SH-SY5Y (cell line): ENCODE measurements around the gene TGFBR3.

Experiments used
- GATA2 ChIP-seq: IDR thresholded peaks from 2 replicates; pipeline ENCODE4 v1.6.1; 2011; ENCODE audit warnings: mild to moderate bottlenecking, low read depth, low read length
- GATA3 ChIP-seq: IDR thresholded peaks from 2 replicates; pipeline ENCODE4 v1.6.1; 2011; ENCODE audit warnings: low read depth, mild to moderate bottlenecking, low read length, moderate library complexity

Gene TGFBR3

GRCh38 chr1:91872000-91872399 lies 14.0 kb downstream of the TGFBR3 start:
- TF ChIP-seq GATA2 (no peak), GATA3 (no peak)

- TF ChIP-seq GATA3 (no peak), GATA2 (no peak)
These were observed 15.6 kb downstream of the TGFBR3 start for GRCh38 chr1:91870322-91870721.

GRCh38 chr1:91866425-91866824 lies 19.5 kb downstream of the TGFBR3 start:
- TF ChIP-seq GATA3 (no peak), GATA2 (no peak)

- TF ChIP-seq GATA2 (no peak), GATA3 (no peak)
These were observed 21.8 kb downstream of the TGFBR3 start for GRCh38 chr1:91864017-91864700.

DNA sequence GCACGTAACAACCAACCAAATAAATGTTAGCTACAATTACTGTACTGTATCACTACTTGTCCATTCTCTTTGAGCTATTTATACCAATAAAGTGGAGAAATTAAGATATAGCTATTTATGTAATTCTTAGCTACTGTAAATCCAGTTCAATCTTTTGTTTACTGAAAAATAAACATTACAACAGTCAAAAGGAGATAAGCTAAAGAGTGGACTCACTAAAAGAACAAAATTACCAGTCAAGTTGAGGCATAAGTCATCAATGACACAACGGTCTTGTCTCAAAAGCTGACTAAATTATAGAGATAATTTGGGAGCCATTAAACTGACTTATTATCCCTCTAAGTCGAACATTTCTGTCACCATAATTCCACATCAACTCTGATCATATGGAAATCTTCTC lies 22.5 kb downstream of the TGFBR3 start:
- no peak for TF ChIP-seq GATA2
- TF ChIP-seq GATA3 = no peak

DNA sequence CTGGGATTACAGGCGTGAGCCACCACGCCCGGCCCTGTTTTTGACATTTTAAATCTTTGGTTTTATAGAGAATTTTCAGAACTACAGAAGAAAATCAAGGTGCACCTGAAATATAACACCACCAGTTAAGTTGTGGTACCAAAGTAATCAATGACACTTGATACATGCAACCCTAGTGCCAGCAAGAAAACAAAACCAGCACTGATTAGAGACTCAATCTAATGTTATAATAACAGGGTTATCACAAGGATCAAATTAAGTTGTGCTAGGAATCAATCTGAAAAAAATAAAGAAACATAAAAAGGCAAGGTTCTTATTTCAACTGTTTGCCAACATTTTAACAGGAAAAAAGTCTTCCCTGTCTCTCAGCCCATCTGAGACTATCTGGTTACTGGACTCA lies 23.8 kb downstream of the TGFBR3 start:
- no peak for TF ChIP-seq GATA2
- TF ChIP-seq GATA3 = no peak

- no peak for TF ChIP-seq GATA2
- TF ChIP-seq GATA3 = no peak
These were observed 28.3 kb downstream of the TGFBR3 start for GRCh38 chr1:91857557-91858239.

DNA sequence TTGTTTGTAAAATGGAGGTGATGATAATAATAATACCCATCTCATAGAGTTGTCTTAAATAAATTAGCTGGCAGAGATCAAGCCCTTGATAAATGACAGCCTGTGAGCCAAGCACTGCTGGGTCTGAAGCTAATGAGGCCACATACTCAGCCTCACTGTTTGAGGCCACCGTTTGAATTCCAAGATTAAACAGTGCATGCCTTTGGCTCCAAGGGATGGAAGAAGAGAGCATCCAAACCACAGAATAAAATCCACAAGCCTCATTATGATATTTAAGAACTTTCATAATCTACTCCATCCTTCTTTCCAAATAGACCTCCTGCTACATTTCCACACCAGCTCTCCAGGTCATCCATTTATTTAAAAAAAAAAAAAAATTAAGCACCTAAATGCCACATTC lies 29.0 kb downstream of the TGFBR3 start:
- TF ChIP-seq GATA2 = no peak

DNA sequence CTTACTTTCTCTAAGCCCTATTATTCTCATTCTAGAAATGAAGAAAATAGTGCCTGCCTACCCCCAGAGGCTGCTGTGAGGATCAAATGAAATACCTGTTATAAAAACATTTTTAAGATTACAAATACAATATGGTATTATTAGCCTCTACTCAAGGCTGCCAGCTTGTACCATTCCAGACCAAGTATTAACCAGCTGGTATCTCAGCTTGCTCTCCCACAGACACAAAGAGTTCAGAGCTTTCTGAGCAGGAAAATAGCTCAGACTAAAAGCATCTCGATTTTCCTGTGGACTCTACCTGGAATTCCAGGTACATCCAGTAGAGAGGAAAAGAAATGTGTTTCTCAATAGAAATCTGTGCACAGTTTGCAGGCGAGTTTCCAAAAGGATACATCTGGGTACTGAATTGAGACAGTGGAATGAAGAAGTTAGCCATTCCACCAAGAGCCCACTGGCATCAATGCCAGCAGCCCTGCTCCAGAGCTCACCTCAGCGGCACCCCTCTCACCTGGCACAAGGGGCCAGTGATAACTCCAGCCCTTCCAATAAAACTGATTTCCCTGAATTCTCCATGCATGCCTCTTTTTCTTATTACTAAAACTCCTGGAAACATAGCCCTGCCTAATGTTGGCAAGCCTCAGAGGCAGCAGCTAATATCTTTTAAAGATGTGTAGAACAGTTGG lies 31.0 kb downstream of the TGFBR3 start:
- no peak for TF ChIP-seq GATA3
- no peak for TF ChIP-seq GATA2

- TF ChIP-seq GATA2 = no peak
- no peak for TF ChIP-seq GATA3
These were observed 32.6 kb downstream of the TGFBR3 start for GRCh38 chr1:91853397-91853796.

DNA sequence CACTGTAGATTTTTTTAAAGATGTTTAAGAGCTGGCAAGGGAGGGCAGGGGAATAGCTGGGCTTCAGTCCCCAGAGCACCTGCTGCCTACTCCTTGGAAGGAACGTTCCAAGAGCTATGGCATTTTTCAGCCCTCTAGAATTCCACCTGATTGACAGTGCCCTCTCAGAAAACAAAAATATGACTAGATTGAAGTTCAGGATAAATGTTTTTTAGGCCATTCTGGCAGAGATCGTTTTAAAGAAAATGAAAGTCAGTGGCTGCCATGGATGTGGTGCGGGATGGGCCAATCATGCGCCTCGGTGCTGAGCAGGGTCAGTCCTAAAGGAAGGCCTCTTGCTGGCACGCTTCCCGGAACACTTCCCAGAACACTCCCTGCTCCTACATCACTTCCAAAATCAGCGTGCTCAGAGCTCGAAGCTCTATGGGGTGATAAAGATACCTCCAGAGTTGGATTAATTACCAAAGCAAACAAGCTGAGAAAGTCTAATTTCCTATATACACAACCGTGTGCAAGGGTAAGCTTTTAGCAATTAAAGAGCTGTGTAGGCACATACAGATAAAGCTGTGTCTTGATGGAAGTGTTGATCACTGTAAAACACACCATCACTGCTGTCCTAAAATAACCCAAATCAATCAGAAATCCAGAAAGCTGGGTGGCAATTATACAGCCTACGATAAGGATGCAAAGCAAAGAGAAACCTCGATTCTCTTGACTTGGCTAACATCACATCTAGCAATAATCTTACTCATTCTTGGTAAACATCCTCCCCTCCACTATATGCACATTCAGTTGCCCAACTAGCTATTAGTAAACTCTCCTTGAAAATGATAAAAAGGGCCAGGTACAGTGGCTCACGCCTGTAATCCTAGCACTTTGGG lies 34.6 kb downstream of the TGFBR3 start:
- TF ChIP-seq GATA2 (no peak), GATA3 (no peak)

- no peak for TF ChIP-seq GATA3
- TF ChIP-seq GATA2 = no peak
These were observed 35.2 kb downstream of the TGFBR3 start for GRCh38 chr1:91850708-91851107.

DNA sequence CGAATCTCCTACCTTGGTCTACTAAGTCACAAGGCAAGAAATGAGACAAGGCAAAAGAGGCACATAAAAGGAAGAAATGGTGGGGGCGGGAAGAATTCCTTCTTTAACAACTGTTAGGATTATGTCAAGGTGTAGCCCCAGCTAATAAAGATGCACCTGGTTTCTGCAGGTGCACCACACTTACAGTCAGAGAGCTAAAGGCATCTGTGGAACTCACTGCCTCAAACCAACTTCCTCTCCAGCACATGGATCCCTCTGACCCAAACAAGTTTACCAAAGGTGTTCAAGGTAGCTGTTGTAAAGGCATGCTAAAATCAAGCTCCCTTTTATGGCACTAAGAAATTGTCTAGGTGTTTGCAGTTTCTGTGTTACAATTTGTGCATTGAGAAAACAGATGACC lies 38.1 kb downstream of the TGFBR3 start:
- TF ChIP-seq GATA2 = no peak
- TF ChIP-seq GATA3 = no peak

GRCh38 chr1:91846639-91847013 lies 39.3 kb downstream of the TGFBR3 start:
- TF ChIP-seq GATA2 (no peak), GATA3 (no peak)

DNA sequence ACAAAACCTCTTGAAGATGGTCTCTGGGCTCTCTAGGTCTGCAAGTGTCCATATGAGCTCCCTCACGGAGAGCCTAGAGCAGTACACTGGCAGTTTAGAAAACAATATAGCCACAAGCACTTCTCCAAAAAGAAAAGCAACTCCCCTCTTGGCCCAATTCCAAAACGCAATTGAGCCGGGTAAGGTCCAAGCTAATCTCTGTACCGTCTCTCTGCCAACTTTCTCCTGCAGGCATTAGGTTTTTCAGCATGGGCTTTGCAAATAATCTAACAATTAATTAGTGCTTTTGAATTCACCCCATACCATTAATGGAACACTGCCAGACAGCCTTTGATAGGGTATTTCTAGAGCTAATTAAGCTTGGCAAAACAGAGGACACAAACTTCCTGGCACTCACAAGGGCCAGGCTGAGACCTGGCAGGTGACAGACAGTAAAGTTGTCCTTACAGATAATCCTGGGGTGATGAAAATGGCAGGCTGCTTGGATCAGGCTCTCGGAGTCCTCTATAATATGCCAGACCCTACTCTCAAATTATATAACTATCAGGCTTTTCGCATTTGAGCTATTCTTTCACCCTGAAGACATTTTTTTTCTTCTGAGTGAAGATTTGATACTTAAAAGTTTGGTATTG lies 39.8 kb downstream of the TGFBR3 start:
- no peak for TF ChIP-seq GATA2
- no peak for TF ChIP-seq GATA3
